AG04449 (cell line): ENCODE measurements around the gene SNTN.

ENCODE experiments used
- CTCF ChIA-PET: fragments of 350-600 bp; formaldehyde crosslinking; extraction: SDS; loops from one replicate; lab custom pipeline; 2021; ENCODE audit warnings: antibody characterized with exemption; lab: Yijun Ruan, JAX
- POLR2A ChIA-PET: fragments of 400-600, 350-600 bp; formaldehyde crosslinking; extraction: SDS; loops from one replicate; lab custom pipeline; 2020; ENCODE audit warnings: antibody characterized with exemption, inconsistent platforms; lab: Yijun Ruan, JAX
- DNase-seq: peaks from one replicate; pipeline ENCODE4 v3.0.0-alpha.2; 2010; ENCODE audit warnings: low read depth, low spot score
- H3K4me3 ChIP-seq: 2 replicates; pipeline ENCODE4 v1.5.1; 2011; ENCODE audit warnings: low read depth, mild to moderate bottlenecking, control low read depth, low read length
- CTCF ChIP-seq: IDR thresholded peaks from one replicate; pipeline ENCODE4 v1.5.1; 2011; ENCODE audit warnings: mild to moderate bottlenecking, moderate library complexity, low read length, control low read depth, inconsistent platforms; ENCODE audit not compliant: insufficient read depth; ENCODE audit errors: missing control alignments

Gene SNTN

GRCh38 chr3:63705092-63705645 lies 52.7 kb downstream of the SNTN start:
- TF ChIP-seq CTCF = no peak
- H3K4me3 ChIP-seq = no peak overlapping the region
- ChIA-PET POLR2A (no interaction called here), CTCF (interaction anchor here (1.1 to 1.2 kb wide), 2 partner anchors 19 to 355 kb away, joined by 4 to 6 read pairs; no protein-coding TSS in a partner anchor)
- no peak for DNase-seq

GRCh38 chr3:63706321-63707085 lies 54.0 kb downstream of the SNTN start:
- POLR2A ChIA-PET = no interaction called here
- CTCF ChIA-PET = no interaction called here
- TF ChIP-seq CTCF = no peak
- no peak for DNase-seq
- no peak overlapping the region for H3K4me3 ChIP-seq

DNA sequence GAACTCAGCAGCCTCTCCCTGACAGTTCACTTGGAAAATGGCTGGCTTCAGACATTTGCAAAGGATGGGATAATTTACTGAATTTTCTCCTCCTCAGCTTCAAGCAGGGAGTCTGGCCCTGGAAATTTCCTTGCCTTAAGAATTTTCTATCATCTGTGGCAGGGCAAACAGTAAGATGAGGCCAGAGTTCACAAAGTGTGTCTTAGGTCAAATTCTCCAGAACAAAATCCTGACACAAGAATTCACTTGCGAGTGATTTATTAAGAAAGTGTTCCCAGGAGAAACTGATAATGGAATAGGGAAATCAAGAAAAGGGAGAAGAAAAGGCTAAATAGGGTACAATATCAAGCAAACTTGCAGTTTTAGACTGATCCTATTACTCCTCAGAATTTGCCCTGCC lies 55.3 kb downstream of the SNTN start:
- POLR2A ChIA-PET = no interaction called here
- TF ChIP-seq CTCF = no peak
- no peak for DNase-seq
- CTCF ChIA-PET = interaction anchor here (1.0 to 1.6 kb wide), 3 partner anchors 9 to 16 kb away, joined by 3 read pairs; no protein-coding TSS in a partner anchor
- no peak overlapping the region for H3K4me3 ChIP-seq

- no peak for DNase-seq
- ChIA-PET CTCF (no interaction called here), POLR2A (no interaction called here)
- no peak for TF ChIP-seq CTCF
- no peak overlapping the region for H3K4me3 ChIP-seq
Observed at GRCh38 chr3:63709576-63709975, 57.1 kb downstream of the SNTN start.
